HG02642 (cell line): ENCODE results near the gene ARG2.

Experiments used
- ATAC-seq: cut with Tn5 transposase; IDR thresholded peaks from one replicate; pipeline ENCODE4 v1.9.1; 2021; ENCODE audit warnings: mild to moderate bottlenecking; ENCODE audit not compliant: unreplicated experiment, poor library complexity

Gene ARG2

DNA sequence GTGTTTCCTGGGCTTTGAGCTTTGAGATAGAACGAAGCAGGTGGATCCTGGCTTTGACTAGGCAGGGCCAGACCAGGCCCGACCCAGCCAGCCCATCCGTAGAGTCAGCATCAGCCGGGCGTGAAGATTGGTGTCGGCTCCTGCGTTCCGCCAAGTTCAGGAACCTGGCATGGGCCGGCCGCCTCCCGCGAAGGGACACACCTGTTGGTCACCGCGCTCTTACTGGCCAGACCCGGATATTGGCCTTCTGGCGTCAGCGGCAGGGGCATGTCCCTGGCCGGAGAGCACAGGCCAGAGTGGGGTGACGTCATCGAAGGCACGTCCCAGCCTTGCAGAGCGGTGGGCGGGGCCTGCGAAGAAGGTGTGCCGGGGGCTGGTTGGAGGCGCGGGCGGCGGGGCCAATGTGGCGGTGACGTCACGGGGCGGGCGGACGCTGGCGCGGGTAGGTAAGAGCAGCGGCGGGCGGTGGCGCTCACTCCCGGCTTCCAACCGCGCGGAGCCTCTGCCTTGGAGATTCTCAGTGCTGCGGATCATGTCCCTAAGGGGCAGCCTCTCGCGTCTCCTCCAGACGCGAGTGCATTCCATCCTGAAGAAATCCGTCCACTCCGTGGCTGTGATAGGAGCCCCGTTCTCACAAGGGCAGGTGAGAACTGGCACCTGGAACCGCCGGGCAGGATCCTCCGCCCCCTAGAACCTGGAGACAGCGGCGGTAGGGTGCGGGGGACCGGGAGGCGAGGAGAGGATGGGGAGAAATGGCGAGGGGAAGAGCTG, at the start of gene ARG2:
Gene ARG2, plus strand, starts transcription at position 475 of the 771 bp plus-strand sequence. Its CDS starts 58 bp downstream, at position 533.
- ATAC-seq, result peak; percentile 96

DNA sequence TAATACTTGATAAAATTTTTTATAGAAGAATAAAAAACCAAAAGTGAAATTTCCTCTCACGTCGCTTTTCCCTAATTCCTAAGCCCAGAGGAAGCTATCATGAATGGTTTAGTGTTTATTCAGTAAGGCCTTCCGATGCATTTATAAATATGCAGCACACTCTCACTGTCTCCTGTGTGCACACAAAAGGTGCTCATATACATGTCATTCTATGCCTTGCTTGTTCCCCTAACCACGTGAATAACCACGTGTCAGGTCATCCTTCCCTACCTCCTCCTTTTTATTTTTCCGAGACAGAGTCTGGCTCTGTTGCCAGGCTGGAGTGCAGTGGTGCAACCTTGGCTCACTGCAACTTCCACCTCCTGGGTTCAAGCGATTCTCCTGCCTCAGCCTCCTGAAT, 49.3 kb upstream of the ARG2 start:
- no peak for ATAC-seq

DNA sequence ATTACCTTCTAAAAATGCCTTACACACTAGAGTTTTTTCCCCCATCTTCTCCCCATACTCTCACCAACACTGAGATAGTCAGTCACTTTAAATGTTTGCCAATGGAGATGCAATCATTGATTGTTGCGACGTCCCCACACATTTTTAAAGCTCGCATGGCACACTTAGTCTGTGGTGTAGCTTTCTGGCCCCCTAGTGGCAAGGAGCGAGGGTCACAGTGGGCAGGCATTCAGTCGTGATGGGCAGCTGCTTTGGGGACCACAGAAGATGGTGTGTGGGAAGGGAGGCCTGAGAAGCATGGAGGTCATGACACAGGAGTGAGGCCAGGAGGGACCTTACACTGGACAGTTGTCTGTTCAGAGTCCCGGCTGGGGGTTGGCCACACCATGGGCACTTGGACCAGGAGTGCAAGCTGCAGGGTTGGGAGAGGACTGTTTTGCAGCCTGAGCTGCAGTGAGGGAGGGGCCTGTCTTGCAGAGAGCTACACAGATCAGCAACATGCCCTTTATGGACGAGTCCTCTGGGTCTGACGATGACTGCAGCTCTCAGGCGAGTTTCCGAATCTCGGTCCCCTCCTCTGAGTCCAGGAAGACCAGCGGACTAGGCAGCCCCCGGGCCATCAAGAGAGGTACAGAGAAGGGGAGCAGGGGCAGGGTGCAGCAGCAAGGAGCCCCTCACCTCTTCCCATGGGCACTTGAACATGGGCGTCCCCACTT, 48.3 kb upstream of the ARG2 start:
- ATAC-seq, result peak; percentile 69

DNA sequence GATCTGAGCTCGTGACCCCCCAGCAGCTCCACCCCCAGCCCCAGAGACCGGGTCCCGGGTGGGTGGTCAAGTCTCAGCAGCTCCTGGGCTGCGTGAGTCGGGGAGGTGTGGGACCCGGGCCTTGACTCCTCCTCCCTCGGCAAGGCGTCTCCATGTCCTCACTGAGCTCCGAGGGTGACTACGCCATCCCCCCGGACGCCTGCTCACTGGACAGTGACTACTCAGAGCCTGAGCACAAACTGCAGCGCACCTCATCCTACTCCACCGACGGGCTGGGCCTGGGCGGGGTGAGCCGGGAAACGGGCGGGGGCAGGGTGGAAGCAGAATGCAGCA, 47.8 kb upstream of the ARG2 start:
- no peak for ATAC-seq

DNA sequence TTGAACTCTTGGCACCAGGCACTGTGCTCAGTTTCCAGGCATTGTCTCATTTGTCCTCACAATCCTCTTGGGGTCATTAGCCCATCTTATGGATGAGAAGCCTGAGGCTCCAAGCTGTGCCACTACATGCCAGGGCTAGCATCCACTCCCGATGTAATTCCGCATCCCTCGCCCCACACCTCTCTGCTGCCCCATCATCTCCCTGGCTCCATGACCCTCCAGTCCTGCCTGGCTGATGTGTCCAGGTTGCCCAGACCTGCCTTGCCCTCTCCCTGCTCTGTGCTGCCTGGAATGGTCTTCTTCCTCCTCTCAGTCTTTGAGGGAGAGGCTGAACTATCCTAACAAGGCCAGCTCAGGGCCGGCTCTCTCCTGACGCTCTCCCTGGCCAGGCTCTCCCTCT, 47.1 kb upstream of the ARG2 start:
- no peak for ATAC-seq

DNA sequence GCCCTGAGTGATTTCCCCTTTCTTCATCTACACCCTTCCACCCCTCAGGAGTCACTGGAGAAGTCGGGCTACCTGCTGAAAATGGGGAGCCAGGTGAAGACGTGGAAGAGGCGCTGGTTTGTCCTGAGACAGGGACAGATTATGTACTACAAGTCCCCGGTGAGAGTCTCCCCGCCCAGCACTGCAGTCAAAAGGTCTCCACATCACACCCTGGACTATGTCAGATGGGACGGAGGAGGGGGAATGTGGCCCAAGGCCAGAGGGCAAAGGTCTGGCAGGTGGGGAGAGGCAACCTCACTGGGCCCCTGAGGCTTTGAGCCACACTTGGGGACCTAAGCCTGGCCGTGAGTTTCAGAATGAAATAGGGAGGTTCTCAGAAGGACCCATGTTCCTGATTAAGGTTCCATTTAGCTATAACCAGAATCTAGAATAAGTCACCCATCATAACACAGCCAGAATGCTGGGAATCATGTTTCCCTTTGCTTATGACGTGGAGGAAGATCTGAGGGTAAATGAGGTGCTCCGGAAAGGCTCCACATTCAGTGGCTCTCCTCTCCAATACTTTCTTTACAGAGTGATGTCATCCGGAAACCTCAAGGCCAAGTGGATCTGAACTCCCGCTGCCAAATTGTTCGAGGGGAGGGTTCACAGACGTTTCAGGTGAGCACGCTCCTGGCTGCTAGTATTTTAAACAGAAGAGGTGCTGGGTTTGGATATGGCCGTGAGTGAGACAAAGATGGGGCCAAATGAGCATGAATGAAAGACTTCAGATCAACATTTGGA, 46.3 kb upstream of the ARG2 start:
- ATAC-seq, result no peak

DNA sequence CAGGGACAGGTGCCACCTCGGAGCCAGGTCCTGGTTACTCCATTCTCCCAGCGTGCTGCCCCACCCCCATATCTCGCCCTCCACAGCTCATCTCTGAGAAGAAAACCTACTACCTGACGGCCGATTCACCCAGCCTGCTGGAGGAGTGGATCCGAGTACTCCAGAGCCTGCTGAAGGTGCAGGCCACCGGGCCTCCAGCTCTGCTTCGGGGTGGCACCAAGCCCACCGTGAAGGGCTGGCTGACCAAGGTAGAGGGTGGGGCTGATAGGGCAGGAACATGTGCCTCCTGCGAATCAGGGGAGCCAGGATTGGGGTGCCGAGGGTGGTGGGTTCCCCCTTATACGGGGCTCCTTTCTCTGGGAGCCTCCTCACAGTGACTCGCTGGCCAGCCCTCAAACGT, 45.6 kb upstream of the ARG2 start:
- ATAC-seq, result no peak

DNA sequence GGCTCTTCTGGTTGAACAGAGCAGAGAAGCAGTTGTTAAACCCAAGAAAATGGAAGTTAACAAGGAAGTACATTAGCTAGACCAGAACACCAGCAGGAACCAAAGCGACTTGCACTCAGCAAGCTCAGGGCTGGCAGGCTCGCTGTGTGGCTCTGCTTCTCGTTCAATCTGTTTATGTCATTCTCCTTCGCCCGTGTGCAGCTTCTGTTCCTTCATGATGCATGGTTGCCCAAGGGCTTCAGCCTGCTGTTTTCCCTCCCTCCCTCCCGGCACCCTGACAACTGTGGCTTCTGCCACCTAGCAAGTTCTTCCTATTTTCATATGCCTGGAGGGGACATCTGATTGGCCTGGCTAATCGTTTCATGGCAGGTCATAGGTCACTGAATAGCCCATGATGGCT, 44.9 kb upstream of the ARG2 start:
- ATAC-seq, result no peak

DNA sequence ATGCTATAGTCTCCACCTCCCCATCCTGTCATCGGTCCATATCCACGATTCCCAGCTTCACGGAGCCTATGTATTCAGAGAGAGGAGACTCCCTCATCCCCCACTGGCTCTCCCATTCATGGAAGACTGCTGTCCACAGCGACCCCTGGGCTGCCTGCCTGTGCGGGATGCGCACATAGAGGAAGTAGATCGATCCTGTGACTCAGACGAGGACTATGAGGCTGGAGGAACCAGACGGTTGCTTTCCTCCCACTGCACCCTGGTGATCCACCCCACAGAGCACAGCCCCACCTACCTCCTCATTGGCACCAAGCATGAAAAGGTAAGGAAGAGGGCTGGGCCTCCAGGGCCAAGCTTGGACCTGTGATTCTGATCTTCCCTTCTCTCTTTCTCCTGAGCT, 44.0 kb upstream of the ARG2 start:
- ATAC-seq, result no peak

DNA sequence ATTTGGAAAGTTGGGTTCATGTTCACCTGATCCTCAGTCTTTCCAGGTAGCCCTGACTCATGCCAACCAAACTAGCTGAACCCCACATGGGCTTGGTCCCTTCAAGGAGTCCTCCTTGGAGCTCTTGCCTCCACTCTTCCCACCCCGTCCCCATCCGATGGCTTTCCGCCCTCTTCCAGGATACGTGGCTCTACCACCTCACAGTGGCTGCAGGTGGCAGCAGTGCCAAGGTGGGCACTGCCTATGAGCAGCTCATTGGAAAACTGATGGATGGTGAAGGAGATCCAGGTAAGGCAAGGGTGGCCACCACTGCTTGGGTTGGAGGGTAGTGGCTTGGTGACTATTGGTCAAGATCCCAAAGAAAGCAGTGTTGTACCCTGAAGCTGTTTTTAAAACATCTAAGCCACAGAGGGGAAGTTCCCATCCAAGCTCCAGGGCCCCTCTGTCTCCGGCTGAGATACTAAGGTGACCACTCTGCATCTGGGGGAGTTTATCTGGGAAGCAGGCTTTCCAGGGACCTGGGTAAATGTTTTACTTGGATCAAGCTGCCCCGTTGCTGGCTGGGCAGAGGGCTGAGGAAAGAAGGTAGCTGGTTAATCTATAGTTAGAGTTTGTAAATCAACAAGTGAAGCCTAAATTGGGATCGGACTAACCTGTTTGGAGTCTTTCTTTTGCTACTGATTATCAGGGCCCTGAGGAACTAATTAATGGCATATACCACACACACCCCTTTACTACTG, 43.3 kb upstream of the ARG2 start:
- no peak for ATAC-seq

DNA sequence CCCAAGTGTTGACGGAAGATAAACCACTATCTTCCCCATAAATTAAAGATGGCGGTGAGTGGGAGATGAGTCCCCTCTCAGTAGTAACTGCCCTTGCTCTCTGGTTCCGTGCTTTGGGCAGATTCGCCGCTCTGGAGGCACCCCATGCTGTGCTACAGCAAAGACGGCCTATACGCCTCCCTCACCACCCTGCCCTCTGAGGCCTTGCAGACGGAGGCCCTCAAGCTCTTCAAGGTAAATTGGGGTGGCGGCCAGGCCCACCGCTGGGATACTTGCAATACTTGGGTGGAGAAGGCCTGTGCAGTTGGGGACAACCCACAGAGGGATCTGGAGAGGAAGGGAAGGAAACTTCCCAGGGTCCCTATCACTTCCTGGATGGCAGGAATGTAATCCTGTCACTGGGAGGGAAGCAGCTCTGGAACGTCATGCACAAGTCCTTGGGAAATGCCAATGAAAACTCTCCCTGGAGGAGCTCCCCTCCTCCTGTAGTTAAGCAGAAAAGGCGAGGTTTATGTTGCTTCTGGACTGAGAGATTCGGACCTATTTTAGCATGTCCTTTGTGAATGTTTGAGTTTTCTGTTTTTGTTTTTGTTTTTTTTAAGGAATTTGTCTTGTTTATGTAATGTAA, 42.4 kb upstream of the ARG2 start:
- no peak for ATAC-seq

DNA sequence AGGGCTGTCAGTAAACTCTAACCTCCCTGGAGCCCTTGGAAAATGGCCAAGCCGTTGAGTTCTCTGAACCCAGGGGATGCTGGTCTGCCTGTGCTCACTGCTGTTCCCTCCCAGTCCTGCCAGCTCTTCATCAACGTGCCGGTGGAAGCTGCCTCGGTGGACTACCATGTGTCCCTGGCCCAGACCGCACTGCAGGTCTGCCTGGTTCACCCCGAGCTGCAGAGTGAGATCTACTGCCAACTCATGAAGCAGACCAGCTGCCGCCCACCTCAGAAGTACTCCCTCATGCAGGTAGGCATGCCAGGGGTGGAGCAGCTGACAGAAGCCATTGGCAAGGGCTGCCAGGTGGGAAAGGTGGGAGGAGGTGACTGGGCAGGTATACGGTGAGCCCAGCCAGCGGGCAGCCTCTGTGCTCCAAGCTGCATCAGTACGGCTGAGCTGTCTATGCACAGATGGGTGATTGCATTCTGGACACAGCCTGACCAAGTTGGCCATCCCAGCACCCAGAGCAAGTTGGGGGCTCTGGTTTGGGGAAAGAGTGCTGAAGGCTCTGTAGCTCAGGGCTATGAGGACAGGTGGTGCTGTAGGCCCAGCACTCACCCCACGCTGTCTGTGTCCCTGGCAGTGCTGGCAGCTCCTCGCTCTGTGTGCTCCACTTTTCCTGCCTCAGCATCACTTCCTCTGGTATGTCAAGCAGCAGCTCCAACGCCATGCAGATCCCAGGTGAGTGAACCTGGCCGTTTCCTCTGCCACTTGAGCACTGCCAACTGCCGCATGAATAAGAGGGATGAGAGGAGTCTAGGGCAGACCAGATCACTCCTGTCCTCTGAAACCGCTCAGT, 41.6 kb upstream of the ARG2 start:
- no peak for ATAC-seq

DNA sequence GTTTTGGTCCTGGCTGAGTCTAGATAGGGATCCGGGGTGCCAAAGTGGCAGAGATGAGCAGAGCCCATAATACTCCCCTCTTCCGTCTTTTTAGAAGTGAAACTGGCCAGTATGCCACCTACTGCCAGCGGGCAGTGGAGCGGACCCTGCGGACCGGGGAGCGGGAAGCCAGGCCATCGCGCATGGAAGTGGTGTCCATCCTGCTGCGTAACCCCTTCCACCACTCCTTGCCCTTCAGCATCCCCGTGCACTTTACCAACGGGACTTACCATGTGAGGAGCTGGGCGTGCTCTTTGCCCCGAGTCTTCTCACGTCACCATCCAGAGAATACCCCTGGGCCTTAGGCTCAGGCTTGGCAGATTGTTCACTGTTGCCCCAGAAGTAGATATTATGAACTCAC, 40.7 kb upstream of the ARG2 start:
- ATAC-seq, result no peak

DNA sequence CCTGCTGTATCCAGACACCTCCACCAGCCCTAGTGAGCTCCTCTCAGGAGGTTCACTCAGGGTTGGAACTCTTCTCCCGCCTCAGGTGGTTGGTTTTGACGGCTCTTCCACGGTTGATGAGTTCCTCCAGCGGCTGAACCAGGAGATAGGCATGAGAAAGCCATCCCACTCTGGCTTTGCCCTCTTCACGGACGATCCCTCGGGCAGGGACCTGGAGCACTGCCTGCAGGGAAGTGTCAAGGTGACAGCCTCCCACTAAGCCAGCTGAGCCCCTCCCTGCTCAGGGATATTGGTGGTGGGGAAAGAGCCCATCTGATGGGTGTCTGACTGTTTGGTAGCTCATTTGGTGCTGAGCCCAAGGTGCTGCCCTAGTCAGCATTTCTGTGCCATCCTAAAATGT, 40.1 kb upstream of the ARG2 start:
- ATAC-seq, result no peak

DNA sequence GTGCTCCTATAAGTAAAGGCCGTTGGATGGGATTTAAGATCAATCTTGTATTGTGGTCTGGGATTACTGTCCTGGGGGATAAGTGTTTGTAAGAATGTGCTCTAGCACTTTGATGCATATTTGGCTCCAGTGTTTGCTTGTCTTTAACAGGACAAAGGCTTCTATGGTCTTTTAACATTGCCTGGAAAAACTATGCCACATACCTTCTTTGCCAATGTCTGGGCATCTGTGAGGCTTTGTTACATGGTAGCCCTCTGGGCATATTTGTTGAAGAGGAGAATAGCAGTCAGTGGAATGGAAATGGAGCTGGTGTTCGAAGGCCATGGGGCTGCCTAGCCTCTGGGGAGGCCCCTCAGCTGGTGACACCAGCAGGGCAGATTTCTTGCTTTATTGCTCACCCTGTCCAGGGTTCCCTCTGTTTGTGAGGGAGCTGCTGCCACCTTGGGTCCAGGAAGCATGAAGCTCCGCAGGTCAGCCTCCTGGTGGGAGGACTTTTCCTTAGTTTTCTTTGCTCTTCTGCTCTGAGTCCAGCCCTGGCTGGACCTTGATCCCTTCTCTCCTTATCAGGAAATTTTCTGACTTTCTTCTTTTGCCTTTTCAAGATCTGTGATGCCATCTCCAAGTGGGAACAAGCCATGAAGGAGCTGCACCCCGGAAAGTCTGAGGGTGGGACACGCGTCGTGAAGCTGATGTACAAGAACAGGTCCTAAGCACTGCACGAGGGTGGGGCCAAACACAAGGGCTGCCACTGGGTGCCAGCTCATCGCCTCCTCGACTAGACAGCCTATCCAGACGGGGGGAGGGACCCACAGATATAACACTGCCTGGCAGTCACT, 39.2 kb upstream of the ARG2 start:
- no peak for ATAC-seq

DNA sequence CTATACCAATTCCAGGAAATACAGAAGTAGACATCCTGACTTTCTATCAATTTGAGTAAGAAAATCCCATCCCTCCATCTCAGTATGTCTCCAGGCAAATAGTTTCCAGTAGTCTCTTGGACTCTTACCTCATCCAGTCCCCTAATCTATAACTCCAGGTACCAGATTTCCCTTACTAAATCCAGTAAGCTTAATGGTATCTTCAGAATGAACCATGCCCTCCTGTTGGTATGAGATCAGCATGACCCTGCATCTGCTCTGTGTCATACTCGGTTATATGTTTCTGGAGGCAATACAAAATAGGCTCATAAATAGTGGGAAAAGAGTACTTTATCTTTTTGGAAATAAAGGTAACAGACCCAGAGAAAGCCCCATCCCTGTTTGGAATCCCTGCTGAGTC, 38.1 kb upstream of the ARG2 start:
- ATAC-seq, result no peak

DNA sequence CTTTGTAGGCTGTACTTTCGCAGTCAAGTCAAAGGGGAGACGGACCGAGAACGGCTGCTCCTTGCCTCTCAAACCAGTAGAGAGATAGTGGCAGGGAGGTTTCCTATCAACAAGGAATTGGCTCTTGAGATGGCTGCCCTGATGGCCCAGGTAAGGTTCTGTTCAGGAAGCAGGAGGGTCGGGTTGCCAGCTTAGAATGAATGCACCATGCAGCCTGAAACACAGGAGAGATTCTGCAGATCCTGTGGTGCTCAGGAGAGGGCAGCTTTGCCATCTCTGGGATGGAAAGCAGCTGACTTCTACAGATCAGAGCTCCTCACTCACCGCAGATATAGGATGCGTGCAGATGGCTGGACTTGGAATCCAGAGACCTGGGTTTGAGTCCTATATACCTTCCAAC, 37.7 kb upstream of the ARG2 start:
- no peak for ATAC-seq
